HepG2 (cell line): Measurements from ENCODE around the gene MAN2A1. TPM values are rescaled to one million over a fixed set of nuclear protein-coding genes. Genes with fewer than 3 reads are reported as not detected.
A peak's percentile ranks its signal among the peaks of the same experiment; 100 is the strongest.

Source experiments
- GABPB1 ChIP-seq: IDR thresholded peaks from 2 replicates; pipeline ENCODE4 v1.6.1; 2016; ENCODE audit warnings: mild to moderate bottlenecking, missing genetic modification reagents, moderate library complexity, missing compliant biosample characterization
- polyA plus RNA-seq, 8 experiments: library from polyadenylated mRNA; depleted of rRNA in 3 of 8; stranded (reverse) in 7 of 8; unstranded in 1 of 8; fragments of >200 nt; fragmentation: Illumina TruSeq in 4 of 8; extraction: Trizol in 4 of 8; gene quantifications; 2 replicates each; pipeline versions ENCODE4 v1.2.1 to v1.2.3, GENCODE V29; 2011 to 2016; ENCODE audit warnings: low read depth in 4 of 8, missing spikeins in 1 of 8, mixed read lengths in 1 of 8; ENCODE audit not compliant: insufficient read depth in 1 of 8
- total RNA-seq, 5 experiments: library from RNA; depleted of rRNA; stranded (reverse); fragments of >200 nt; fragmentation: Illumina TruSeq; extraction: Trizol; gene quantifications; 2 replicates each; pipeline ENCODE4 v1.2.3, GENCODE V29; 2016; ENCODE audit warnings: low read depth in 1 of 5
- TF ChIP-seq, protein P1 (sequence below): sonication (generic); formaldehyde crosslinking; conservative IDR thresholded peaks from 2 replicates; pipeline ENCODE4 v1.4.0; 2020; ENCODE audit warnings: mild to moderate bottlenecking, missing genetic modification reagents, moderate library complexity
- TF ChIP-seq, protein P2 (sequence below): sonication (generic); formaldehyde crosslinking; IDR thresholded peaks from 2 replicates; pipeline ENCODE4 v1.4.0; 2020; ENCODE audit warnings: missing genetic modification reagents, borderline replicate concordance
- TF ChIP-seq, protein P3 (sequence below): IDR thresholded peaks from 2 replicates; pipeline ENCODE4 v1.6.1; 2018; ENCODE audit warnings: missing genetic modification reagents, mild to moderate bottlenecking, missing compliant biosample characterization
- TF ChIP-seq, protein P4 (sequence below): sonication (generic); formaldehyde crosslinking; IDR thresholded peaks from 2 replicates; pipeline ENCODE4 v1.4.0; 2020; ENCODE audit warnings: mild to moderate bottlenecking, missing genetic modification reagents

MAN2A1 gene
- total and polyA plus RNA-seq, 2 of the 13 experiments (the other 11 are each of a cell fraction or from before 2014, with no cell fraction given): 56.2 to 80.5 TPM

DNA sequence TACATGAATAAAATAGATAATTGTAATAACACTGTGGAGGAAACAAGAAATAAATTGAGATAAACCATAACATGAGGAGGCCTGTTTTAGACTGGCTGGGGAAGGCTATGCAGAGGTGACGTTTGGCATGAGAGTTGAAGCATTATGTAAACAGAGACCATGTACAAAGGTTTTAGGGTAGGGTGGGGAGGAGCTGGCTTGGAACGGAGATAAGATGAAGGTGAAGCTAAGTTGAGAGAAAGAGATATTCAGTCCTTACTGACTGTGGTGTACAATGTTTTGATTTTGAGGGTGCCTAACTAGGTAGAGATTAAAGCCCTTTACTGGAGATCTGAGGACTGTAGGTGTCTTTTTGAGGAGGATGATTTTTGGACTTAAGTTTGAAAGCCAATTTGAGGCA, 17.8 kb downstream of the MAN2A1 start (continued):
- TF ChIP-seq, protein P1, sequence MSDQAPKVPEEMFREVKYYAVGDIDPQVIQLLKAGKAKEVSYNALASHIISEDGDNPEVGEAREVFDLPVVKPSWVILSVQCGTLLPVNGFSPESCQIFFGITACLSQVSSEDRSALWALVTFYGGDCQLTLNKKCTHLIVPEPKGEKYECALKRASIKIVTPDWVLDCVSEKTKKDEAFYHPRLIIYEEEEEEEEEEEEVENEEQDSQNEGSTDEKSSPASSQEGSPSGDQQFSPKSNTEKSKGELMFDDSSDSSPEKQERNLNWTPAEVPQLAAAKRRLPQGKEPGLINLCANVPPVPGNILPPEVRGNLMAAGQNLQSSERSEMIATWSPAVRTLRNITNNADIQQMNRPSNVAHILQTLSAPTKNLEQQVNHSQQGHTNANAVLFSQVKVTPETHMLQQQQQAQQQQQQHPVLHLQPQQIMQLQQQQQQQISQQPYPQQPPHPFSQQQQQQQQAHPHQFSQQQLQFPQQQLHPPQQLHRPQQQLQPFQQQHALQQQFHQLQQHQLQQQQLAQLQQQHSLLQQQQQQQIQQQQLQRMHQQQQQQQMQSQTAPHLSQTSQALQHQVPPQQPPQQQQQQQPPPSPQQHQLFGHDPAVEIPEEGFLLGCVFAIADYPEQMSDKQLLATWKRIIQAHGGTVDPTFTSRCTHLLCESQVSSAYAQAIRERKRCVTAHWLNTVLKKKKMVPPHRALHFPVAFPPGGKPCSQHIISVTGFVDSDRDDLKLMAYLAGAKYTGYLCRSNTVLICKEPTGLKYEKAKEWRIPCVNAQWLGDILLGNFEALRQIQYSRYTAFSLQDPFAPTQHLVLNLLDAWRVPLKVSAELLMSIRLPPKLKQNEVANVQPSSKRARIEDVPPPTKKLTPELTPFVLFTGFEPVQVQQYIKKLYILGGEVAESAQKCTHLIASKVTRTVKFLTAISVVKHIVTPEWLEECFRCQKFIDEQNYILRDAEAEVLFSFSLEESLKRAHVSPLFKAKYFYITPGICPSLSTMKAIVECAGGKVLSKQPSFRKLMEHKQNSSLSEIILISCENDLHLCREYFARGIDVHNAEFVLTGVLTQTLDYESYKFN (CRISPR knock-in tag): 0 out of 2 replicates have a peak, but pooled peaks have one; percentile 23
- no peak for TF ChIP-seq GABPB1
- TF ChIP-seq, protein P2, sequence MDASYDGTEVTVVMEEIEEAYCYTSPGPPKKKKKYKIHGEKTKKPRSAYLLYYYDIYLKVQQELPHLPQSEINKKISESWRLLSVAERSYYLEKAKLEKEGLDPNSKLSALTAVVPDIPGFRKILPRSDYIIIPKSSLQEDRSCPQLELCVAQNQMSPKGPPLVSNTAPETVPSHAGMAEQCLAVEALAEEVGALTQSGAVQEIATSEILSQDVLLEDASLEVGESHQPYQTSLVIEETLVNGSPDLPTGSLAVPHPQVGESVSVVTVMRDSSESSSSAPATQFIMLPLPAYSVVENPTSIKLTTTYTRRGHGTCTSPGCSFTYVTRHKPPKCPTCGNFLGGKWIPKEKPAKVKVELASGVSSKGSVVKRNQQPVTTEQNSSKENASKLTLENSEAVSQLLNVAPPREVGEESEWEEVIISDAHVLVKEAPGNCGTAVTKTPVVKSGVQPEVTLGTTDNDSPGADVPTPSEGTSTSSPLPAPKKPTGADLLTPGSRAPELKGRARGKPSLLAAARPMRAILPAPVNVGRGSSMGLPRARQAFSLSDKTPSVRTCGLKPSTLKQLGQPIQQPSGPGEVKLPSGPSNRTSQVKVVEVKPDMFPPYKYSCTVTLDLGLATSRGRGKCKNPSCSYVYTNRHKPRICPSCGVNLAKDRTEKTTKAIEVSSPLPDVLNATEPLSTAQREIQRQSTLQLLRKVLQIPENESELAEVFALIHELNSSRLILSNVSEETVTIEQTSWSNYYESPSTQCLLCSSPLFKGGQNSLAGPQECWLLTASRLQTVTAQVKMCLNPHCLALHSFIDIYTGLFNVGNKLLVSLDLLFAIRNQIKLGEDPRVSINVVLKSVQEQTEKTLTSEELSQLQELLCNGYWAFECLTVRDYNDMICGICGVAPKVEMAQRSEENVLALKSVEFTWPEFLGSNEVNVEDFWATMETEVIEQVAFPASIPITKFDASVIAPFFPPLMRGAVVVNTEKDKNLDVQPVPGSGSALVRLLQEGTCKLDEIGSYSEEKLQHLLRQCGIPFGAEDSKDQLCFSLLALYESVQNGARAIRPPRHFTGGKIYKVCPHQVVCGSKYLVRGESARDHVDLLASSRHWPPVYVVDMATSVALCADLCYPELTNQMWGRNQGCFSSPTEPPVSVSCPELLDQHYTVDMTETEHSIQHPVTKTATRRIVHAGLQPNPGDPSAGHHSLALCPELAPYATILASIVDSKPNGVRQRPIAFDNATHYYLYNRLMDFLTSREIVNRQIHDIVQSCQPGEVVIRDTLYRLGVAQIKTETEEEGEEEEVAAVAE (CRISPR knock-in tag): no peak
- TF ChIP-seq, protein P3, sequence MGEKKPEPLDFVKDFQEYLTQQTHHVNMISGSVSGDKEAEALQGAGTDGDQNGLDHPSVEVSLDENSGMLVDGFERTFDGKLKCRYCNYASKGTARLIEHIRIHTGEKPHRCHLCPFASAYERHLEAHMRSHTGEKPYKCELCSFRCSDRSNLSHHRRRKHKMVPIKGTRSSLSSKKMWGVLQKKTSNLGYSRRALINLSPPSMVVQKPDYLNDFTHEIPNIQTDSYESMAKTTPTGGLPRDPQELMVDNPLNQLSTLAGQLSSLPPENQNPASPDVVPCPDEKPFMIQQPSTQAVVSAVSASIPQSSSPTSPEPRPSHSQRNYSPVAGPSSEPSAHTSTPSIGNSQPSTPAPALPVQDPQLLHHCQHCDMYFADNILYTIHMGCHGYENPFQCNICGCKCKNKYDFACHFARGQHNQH (CRISPR knock-in tag): no peak
- TF ChIP-seq, protein P4, sequence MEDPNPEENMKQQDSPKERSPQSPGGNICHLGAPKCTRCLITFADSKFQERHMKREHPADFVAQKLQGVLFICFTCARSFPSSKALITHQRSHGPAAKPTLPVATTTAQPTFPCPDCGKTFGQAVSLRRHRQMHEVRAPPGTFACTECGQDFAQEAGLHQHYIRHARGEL: no peak
